ENCODE results near the gene AKAP6.
"Not testable (repeated sequence)": the region's sequence is repeated elsewhere in the genome, so short reads cannot be mapped to it uniquely, and the experiment has no call there.

Gene AKAP6

GRCh38 chr14:32449648-32450047, 120.5 kb downstream of the AKAP6 start:
- no peak for DNase-seq (ENCODE audit: low spot score)

GRCh38 chr14:32450919-32451675, 122.0 kb downstream of the AKAP6 start:
- no peak for DNase-seq (ENCODE audit: low spot score)

GRCh38 chr14:32453857-32454810, 125.0 kb downstream of the AKAP6 start:
- DNase-seq (ENCODE audit: low spot score) = no peak

GRCh38 chr14:32457213-32457920, 128.3 kb downstream of the AKAP6 start:
- DNase-seq (ENCODE audit: low spot score) = no peak

GRCh38 chr14:32458720-32459119, 129.6 kb downstream of the AKAP6 start:
- DNase-seq (ENCODE audit: low spot score) = no peak

GRCh38 chr14:32460267-32460666, 131.2 kb downstream of the AKAP6 start:
- no peak for DNase-seq (ENCODE audit: low spot score)

GRCh38 chr14:32462553-32462952, 133.5 kb downstream of the AKAP6 start:
- not testable (repeated sequence) for DNase-seq (ENCODE audit: low spot score)

GRCh38 chr14:32468955-32469354, 139.9 kb downstream of the AKAP6 start:
- peak; percentile 29 for DNase-seq (ENCODE audit: low spot score)

GRCh38 chr14:32469388-32470160, 140.5 kb downstream of the AKAP6 start:
- DNase-seq (ENCODE audit: low spot score) = peak; percentile 69

GRCh38 chr14:32470161-32470715, 141.1 kb downstream of the AKAP6 start:
- DNase-seq (ENCODE audit: low spot score) = no peak

- no peak for DNase-seq (ENCODE audit: low spot score)
Observed at GRCh38 chr14:32471181-32471580, 142.1 kb downstream of the AKAP6 start.

GRCh38 chr14:32472076-32472475, 143.0 kb downstream of the AKAP6 start:
- DNase-seq (ENCODE audit: low spot score) = no peak

GRCh38 chr14:32472512-32473463, 143.7 kb downstream of the AKAP6 start:
- DNase-seq (ENCODE audit: low spot score) = no peak

GRCh38 chr14:32473464-32473855, 144.4 kb downstream of the AKAP6 start:
- DNase-seq (ENCODE audit: low spot score) = no peak

- no peak for DNase-seq (ENCODE audit: low spot score)
Observed at GRCh38 chr14:32474478-32475195, 145.5 kb downstream of the AKAP6 start.

GRCh38 chr14:32476532-32476931, 147.4 kb downstream of the AKAP6 start:
- DNase-seq (ENCODE audit: low spot score) = no peak

- no peak for DNase-seq (ENCODE audit: low spot score)
Observed at GRCh38 chr14:32477396-32477795, 148.3 kb downstream of the AKAP6 start.

GRCh38 chr14:32478050-32478449, 149.0 kb downstream of the AKAP6 start:
- DNase-seq (ENCODE audit: low spot score) = no peak

- no peak for DNase-seq (ENCODE audit: low spot score)
Observed at GRCh38 chr14:32480337-32480736, 151.2 kb downstream of the AKAP6 start.

Data from RKO (cell line).